Ishikawa (cell line): ENCODE results near the gene TIE1.

Experiments
- CEBPB ChIP-seq: IDR thresholded peaks from 2 replicates; pipeline ENCODE4 v1.6.1; 2012
- CREB1 ChIP-seq: IDR thresholded peaks from 2 replicates; pipeline ENCODE4 v1.6.1; 2012; ENCODE audit warnings: low read depth
- EGR1 ChIP-seq: IDR thresholded peaks from 2 replicates; pipeline ENCODE4 v1.6.1; 2012
- EP300 ChIP-seq: IDR thresholded peaks from 2 replicates; pipeline ENCODE4 v1.6.1; 2012; ENCODE audit warnings: borderline replicate concordance
- FOXM1 ChIP-seq: IDR thresholded peaks from 2 replicates; pipeline ENCODE4 v1.6.1; 2012; ENCODE audit warnings: low read depth, borderline replicate concordance
- MAX ChIP-seq: IDR thresholded peaks from 2 replicates; pipeline ENCODE4 v1.6.1; 2012
- NFIC ChIP-seq: IDR thresholded peaks from 2 replicates; pipeline ENCODE4 v1.6.1; 2012
- RAD21 ChIP-seq: IDR thresholded peaks from 2 replicates; pipeline ENCODE4 v1.6.1; 2012; ENCODE audit warnings: low read depth
- REST ChIP-seq: IDR thresholded peaks from 2 replicates; pipeline ENCODE4 v1.6.1; 2012; ENCODE audit warnings: low read depth, mild to moderate bottlenecking
- TAF1 ChIP-seq: IDR thresholded peaks from 2 replicates; pipeline ENCODE4 v1.6.1; 2012; ENCODE audit warnings: low read depth, mild to moderate bottlenecking
- TCF12 ChIP-seq: IDR thresholded peaks from 2 replicates; pipeline ENCODE4 v1.6.1; 2012; ENCODE audit warnings: low read depth
- TEAD4 ChIP-seq: IDR thresholded peaks from 2 replicates; pipeline ENCODE4 v1.6.1; 2012
- YY1 ChIP-seq: IDR thresholded peaks from 2 replicates; pipeline ENCODE4 v1.6.1; 2012; ENCODE audit warnings: low read depth
- ZBTB7A ChIP-seq: IDR thresholded peaks from 2 replicates; pipeline ENCODE4 v1.6.1; 2012; ENCODE audit warnings: low read depth

GRCh38 chr1:43292216-43292615 lies 8.6 kb upstream of the TIE1 start:
- TF ChIP-seq EP300, result no peak
- no peak for TF ChIP-seq FOXM1
- no peak for TF ChIP-seq CREB1
- TF ChIP-seq NFIC, result no peak
- no peak for TF ChIP-seq YY1
- TF ChIP-seq RAD21, result no peak
- no peak for TF ChIP-seq REST
- TF ChIP-seq TEAD4, result no peak
- TF ChIP-seq TAF1, result no peak
- TF ChIP-seq ZBTB7A, result no peak
- TF ChIP-seq MAX, result no peak
- no peak for TF ChIP-seq EGR1
- no peak for TF ChIP-seq CEBPB
- TF ChIP-seq TCF12, result no peak
